GM21515 (cell line): ENCODE results near the gene RAG1.

Experiments
- ATAC-seq: cut with Tn5 transposase; IDR thresholded peaks from one replicate; pipeline ENCODE4 v1.9.1; 2021; ENCODE audit not compliant: unreplicated experiment

Gene RAG1

DNA sequence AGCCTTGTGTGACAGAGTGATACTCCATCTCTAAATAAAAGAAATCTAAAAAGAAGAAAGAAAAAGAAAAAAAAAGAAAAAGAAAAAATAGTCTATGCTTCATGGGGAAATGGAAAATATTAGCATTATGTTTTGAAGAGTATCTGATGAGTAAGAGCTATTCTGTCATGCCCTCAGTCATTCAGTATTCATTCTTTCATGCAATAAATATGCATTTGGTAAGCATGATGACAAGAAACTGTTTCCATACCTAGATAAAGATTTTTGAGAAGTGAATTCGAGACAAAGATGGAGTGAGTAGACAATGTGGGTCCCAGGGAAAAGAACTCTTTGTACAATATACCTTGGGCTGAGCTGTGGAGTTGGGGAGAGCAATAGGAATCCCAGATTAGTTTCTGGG, 20.3 kb downstream of the RAG1 start:
- no peak for ATAC-seq

- no peak for ATAC-seq
Measured at GRCh38 chr11:36590513-36590912, 22.7 kb downstream of the RAG1 start.

DNA sequence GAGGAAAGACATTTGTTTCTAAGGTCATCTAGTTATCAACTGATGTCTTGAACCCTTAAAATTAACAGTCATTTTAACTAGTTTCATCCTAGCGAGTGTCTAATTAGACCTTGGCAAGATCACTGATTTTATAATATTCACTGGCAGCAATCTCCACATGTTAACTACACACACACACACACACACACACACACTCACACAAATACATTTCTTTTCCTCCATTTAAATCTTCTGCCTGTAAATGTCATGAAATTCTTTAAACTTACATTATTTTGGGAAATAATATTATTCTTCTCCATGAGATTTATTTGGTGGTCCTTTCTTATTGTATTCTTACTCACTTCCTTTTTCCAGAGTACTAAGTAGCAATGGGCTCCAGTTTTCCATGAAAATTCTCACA, 23.6 kb downstream of the RAG1 start:
- no peak for ATAC-seq

DNA sequence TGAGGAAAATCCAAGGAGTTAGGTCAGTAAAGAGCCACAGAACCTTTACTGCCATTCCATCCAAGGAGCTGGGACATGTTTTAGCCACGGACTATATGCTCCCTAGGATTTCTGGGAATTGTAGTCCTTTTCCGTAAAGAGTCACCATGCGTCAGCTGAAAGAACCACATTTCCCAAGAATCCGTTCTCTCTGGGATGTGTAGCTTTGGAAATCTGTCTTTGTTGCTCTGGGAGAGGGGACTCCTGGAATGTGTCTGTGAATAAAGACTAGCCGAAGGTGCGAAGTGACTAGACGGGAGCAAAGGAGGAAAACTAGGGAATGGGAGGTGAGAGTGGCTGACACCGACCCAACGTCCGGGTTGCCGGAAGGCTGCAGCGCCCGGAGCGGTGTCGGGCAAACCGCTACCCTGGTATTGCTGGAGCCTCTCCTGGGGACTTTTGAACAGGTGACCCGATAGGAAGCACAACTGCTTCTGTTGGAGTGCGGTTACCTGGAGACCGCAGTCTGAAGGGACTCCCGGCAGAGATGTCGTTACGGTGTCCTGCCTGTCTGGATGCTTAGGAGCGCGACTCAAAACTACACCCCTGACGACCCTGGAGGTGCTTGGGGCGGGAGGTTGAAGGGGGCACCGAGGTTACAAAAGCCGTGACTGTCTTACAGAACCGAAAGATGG, 26.6 kb downstream of the RAG1 start, which contains the start of gene IFTAP:
Gene IFTAP, plus strand, starts transcription at position 187 of the 674 bp plus-strand sequence. CDS start 15,602 bp downstream, outside the sequence.
- ATAC-seq, result peak; percentile 89

GRCh38 chr11:36596880-36597279, 29.1 kb downstream of the RAG1 start:
- no peak for ATAC-seq

DNA sequence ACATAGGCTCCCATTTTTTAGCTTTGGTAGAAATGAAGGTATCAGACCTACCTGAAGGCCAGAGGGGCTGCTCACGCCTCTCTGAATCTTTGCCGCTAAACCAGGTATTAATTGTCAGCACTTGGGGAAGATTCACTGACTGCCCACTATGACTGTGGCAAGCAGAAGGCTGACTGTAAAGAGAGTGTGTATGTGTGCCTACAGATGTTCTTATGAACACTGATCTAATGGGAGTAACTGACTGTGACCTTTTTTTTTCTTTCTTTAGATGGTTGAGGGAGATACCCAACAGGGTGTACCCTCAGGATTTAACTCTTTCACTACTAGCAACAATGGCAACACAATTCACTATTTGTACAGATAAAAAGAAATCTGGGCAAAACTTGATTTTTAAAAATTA, 30.2 kb downstream of the RAG1 start, which contains the start of gene RAG2:
Gene RAG2, minus strand, starts transcription at position 186 of the 400 bp plus-strand sequence. CDS start 4,068 bp downstream, outside the sequence.
- ATAC-seq, result no peak

- ATAC-seq, result no peak
Measured at GRCh38 chr11:36600180-36600579, 32.4 kb downstream of the RAG1 start.

GRCh38 chr11:36601155-36601554, 33.3 kb downstream of the RAG1 start:
- ATAC-seq, result no peak

DNA sequence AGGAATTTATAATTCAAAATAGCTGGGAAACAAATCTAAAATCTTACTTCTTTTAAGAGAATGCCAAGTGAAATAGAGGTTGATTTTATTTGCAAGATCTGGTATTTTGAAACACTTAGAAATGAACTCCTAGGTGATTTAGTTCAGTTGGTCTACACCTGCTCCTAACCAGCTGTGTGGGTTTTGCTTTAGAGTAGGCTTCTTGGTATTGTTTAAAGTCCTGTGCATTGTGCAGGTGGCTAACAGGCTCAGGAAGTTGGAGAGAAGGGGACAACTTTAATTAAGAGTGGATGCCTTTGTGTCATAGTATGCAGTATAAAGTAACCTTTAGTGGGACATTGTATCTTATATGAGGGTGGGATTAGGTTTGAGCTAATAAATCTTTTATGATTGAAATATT, 34.3 kb downstream of the RAG1 start:
- ATAC-seq, result no peak

- no peak for ATAC-seq
Measured at GRCh38 chr11:36605221-36606216, 37.7 kb downstream of the RAG1 start.

DNA sequence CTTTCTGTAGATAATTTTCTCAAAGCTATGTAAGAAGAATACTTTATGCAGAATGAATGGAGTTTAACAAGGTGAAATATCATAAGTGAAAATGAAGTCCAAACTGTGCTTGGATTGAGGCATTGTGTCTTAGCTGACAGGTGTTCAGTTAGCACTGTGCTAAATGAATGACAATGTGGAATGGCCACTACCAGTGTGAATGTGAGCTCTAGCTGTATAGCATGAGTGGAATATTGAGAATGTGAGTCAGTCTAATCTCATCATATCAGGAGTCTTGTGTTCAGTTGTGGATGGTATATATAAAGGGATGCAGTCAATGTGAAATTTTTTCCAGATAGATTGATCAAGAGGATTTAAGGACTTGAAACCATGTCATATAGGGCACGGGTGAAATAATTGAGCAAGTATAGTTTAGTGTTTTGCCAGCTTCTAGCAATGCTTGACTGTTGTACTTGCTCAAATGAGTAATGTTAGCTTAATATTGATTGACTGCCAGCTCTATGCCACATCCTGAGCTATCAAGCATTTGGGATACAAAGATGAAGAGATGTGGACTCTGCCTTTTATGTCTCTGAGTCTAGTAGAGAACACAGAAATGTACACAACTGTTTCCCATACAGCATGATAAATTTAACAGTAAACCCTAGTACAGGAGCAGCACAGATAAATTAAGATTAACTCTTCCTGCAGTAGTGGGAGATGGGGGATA, 40.8 kb downstream of the RAG1 start:
- ATAC-seq, result no peak

GRCh38 chr11:36609383-36609782, 41.6 kb downstream of the RAG1 start:
- no peak for ATAC-seq

- ATAC-seq, result no peak
Measured at GRCh38 chr11:36615826-36616225, 48.0 kb downstream of the RAG1 start.

DNA sequence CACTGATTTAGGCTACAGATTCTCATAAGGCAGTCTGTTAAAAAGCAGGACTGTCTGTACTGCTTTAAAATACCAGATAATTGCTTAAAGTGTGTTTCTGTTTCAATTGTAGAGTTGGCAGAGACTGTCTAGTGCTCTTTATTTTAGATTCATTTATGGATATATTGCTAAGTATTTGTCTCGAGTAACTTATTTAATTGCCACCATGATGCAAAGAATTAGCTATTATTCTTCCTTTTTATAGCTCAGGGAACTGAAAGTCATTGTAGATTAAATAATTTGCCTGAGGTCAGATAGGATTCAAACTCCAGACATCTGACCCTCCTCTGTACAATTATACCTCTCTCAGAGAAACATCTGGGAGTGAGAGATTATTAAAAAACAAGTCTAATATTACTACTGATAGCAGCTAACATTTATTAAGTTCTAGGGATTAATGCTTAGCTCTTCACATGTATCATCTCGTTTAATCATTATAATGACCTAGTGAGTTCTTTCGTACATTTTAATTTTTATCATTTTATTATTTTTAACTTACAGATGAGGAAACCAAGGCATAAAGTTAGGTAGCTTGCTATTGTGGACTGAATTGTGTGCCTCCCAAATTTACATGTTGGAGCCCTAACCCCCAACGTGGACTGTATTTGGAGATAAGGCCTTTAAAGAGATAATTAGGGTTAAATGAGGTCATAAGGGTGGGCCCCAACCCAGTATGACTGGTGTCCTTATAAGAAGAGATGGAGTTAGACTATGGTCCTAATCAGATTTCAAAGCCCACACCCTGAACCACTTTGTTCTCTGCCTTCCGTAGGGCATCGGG, 49.9 kb downstream of the RAG1 start:
- no peak for ATAC-seq

DNA sequence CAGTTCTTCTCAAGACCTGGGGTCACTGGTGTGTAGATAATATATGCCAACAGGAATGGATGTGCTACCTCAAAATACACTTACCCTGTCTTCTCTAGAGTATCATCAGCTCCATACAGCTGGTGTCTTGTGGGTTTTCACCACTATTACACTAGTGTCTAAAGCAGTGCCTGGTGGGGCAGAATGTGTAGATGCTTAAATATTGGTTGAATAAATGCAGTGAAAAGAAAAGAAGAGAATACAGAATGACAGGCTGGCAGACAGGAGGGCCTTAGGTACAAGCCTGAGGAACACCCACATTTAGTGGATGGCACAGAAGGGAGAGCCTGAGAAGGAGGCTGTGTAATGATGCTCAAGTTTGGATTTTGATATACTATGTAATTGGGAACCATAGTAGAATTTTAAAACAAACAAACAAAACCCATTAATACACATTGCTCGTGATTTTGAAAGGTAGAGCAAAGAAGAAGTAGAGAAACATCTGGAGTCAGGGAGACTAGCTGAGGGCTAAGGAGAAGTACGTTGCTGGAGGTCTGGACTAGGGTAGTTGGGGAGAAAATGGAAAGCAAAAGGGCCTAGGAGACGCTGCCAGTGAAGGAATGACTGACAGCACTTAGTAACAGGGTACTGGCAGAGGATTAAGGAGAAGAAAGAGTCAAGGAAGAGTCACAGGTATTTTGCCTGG, 50.7 kb downstream of the RAG1 start:
- no peak for ATAC-seq

DNA sequence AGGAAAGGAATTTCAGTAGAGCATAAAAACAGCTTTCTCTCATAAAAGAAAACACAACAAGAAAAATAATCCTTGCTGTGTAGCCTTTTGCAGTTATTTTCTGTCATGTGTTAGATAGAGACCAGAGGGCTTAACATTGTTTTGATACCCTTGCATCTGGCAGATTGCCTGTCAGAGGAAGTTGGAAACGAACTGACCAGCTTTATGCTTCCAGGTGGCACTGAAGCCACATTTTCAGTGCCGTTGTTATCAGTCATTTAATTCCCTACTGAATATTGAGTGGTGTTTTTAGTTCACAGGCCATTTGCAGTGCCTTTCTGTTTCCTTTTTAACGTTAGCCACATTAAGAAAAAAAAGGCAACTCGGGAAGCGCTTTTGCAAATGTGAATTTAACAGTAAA, 51.7 kb downstream of the RAG1 start:
- ATAC-seq, result no peak

- ATAC-seq, result no peak
Measured at GRCh38 chr11:36620246-36620645, 52.4 kb downstream of the RAG1 start.

GRCh38 chr11:36622431-36623136, 54.8 kb downstream of the RAG1 start:
- peak; percentile 79 for ATAC-seq

GRCh38 chr11:36623494-36623893, 55.7 kb downstream of the RAG1 start:
- no peak for ATAC-seq
